Erythroblast (primary cell): ENCODE data around the gene PIK3CA.

ENCODE experiments used
- GATA1 ChIP-seq: IDR thresholded peaks from 2 replicates; pipeline ENCODE4 v1.6.1; 2011; ENCODE audit warnings: low read depth, mild to moderate bottlenecking, control low read depth, low read length, moderate library complexity
- POLR2A ChIP-seq: IDR thresholded peaks from 2 replicates; pipeline ENCODE4 v1.6.1; 2011; ENCODE audit warnings: mild to moderate bottlenecking, low read length

GRCh38 chr3:179264449-179264848 lies 116.3 kb downstream of the PIK3CA start:
- TF ChIP-seq GATA1, result no peak
- TF ChIP-seq POLR2A, result no peak
